Neural crest cell (in vitro differentiated cells): ENCODE data around the gene CSNK1G1. TPM values are rescaled to one million over a fixed set of nuclear protein-coding genes. Genes with fewer than 3 reads are reported as not detected.

ENCODE experiments used
- DNase-seq: peaks from one replicate; pipeline ENCODE4 v3.0.0; 2021; ENCODE audit warnings: low read depth, mixed read lengths, low spot score
- H3K27ac Mint-ChIP-seq: one replicate; pipeline ENCODE4 v1.8.0; 2021; ENCODE audit warnings: mild to moderate bottlenecking, mixed read lengths; ENCODE audit not compliant: unreplicated experiment
- H3K27me3 Mint-ChIP-seq: 2 replicates; pipeline ENCODE4 v1.8.0; 2021; ENCODE audit warnings: low read depth, mild to moderate bottlenecking, mixed read lengths
- H3K36me3 Mint-ChIP-seq: 2 replicates; pipeline ENCODE4 v1.8.0; 2021; ENCODE audit warnings: low read depth, mild to moderate bottlenecking, mixed read lengths
- H3K4me1 Mint-ChIP-seq: 2 replicates; pipeline ENCODE4 v1.8.0; 2021; ENCODE audit warnings: mixed read lengths
- H3K4me3 Mint-ChIP-seq: one replicate; pipeline ENCODE4 v1.8.0; 2021; ENCODE audit warnings: mild to moderate bottlenecking, mixed read lengths
- H3K9me3 Mint-ChIP-seq: 2 replicates; pipeline ENCODE4 v1.8.0; 2021; ENCODE audit warnings: mixed read lengths
- total RNA-seq: library from RNA; stranded (reverse); gene quantifications from 2 replicates; pipeline ENCODE4 v1.2.1, GENCODE V29; 2021
- TF ChIP-seq, protein P1 (sequence below): fragments of 200-600 bp; sonication (generic); conservative IDR thresholded peaks from 2 replicates; pipeline ENCODE4 v1.5.0; 2021; ENCODE audit warnings: antibody characterized with exemption, mild to moderate bottlenecking

CSNK1G1 gene
- total RNA-seq, 1 donor from 2014 or later = 15.5 TPM

DNA sequence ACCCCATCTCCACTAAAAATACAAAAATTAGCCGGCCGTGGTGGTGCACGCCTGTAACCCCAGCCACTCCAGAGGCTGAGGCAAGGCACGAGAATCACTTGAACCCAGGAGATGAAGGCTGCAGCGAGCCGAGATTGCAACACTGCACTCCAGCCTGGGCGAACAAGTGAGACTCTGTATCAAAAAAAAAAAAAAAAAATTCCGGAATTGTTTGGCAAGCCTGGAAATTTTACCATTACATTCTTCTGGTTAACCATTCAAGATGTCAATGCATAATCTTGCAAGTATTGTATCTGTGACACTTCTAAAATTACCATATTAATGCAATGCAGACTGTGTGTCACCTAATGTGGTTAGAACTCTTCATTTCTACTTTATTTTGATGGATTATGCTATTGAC, 67.0 kb downstream of the CSNK1G1 start:
- Mint-ChIP-seq H3K27ac (peak overlapping the region; percentile 64), H3K27me3 (no peaks in the 10 kb centered on the region), H3K36me3 (no peaks in the 10 kb centered on the region), H3K4me1 (peaks cover 11% of the 10 kb centered on the region), H3K9me3 (no peaks in the 10 kb centered on the region), H3K4me3 (no peak overlapping the region)
- no peak for DNase-seq
- TF ChIP-seq, protein P1, sequence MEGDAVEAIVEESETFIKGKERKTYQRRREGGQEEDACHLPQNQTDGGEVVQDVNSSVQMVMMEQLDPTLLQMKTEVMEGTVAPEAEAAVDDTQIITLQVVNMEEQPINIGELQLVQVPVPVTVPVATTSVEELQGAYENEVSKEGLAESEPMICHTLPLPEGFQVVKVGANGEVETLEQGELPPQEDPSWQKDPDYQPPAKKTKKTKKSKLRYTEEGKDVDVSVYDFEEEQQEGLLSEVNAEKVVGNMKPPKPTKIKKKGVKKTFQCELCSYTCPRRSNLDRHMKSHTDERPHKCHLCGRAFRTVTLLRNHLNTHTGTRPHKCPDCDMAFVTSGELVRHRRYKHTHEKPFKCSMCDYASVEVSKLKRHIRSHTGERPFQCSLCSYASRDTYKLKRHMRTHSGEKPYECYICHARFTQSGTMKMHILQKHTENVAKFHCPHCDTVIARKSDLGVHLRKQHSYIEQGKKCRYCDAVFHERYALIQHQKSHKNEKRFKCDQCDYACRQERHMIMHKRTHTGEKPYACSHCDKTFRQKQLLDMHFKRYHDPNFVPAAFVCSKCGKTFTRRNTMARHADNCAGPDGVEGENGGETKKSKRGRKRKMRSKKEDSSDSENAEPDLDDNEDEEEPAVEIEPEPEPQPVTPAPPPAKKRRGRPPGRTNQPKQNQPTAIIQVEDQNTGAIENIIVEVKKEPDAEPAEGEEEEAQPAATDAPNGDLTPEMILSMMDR = no peak

DNA sequence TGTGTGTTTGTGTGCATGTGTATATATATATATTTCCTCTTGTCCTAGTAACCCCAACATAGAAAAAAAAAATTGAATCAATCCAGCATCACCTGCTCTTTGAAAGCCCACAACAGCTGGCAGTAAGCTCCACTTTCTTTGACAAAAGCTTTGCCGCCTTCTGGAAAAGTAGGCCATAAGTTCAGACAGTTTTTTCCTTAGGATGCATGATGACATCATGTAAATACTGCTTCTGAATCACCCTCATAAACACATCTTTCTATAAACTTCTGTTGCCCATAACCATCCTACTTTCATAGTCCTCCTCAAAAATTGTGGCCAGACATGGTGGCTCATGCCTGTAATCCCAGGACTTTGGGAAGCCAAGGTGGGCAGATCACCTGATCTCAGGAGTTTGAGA, 67.4 kb downstream of the CSNK1G1 start:
- H3K4me3 Mint-ChIP-seq = no peak overlapping the region

DNA sequence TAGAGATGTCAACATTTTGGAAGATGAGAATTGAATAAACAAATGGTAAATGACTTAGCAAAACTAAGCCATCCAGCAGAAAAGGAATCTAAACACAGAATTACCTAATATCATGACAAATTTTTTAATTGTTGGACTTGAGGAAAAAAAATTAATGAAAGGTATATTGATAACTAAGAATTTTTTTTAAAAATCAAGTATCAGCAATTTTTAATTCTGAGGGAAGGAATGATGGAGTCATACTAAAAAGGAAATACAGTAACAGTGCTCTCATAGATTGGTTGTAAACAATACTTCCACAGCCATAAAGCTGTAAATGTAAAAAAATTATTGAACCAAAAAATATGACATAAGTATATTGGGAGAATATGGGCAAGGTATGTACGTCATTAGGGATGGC, 68.0 kb downstream of the CSNK1G1 start:
- no peaks in the 10 kb centered on the region for H3K27me3 Mint-ChIP-seq
- no peaks in the 10 kb centered on the region for H3K36me3 Mint-ChIP-seq
- DNase-seq = no peak
- H3K4me1 Mint-ChIP-seq = peaks cover 11% of the 10 kb centered on the region
- no peak overlapping the region for H3K4me3 Mint-ChIP-seq
- no peak overlapping the region for H3K27ac Mint-ChIP-seq
- TF ChIP-seq, protein P1 = no peak
- H3K9me3 Mint-ChIP-seq = no peaks in the 10 kb centered on the region

More for the DNA sequence above, 67.4 kb downstream of the CSNK1G1 start:
- Mint-ChIP-seq H3K27me3 (no peaks in the 10 kb centered on the region), H3K9me3 (no peaks in the 10 kb centered on the region), H3K4me1 (peaks cover 11% of the 10 kb centered on the region), H3K27ac (peak overlapping the region; percentile 64), H3K36me3 (no peaks in the 10 kb centered on the region)
- DNase-seq = no peak
- TF ChIP-seq, protein P1 = no peak

DNA sequence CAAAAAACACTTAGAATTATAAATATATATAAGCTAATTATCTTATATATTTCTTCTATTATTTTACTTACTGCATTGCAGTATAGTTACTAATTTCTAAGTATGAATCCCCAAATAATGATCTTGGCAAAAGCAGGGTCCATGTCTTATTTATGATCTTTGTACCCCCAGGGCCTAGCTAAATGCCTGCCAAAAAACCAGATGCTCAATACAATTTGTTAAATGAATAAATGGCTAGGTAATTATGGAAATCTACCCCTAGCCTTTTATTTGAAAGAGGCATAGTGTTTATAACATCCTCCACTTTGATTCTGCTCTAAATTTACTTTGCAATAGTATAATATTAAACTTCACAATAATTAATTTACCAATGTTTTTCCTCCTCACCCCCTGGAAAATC, 69.5 kb downstream of the CSNK1G1 start:
- Mint-ChIP-seq H3K9me3 (no peaks in the 10 kb centered on the region), H3K27ac (no peak overlapping the region), H3K36me3 (no peaks in the 10 kb centered on the region), H3K27me3 (no peaks in the 10 kb centered on the region), H3K4me3 (no peak overlapping the region), H3K4me1 (peaks cover 11% of the 10 kb centered on the region)
- no peak for DNase-seq
- TF ChIP-seq, protein P1 = no peak

GRCh38 chr15:64285871-64286270, 70.1 kb downstream of the CSNK1G1 start:
- no peak overlapping the region for H3K27ac Mint-ChIP-seq
- TF ChIP-seq, protein P1 = no peak
- no peaks in the 10 kb centered on the region for H3K9me3 Mint-ChIP-seq
- H3K4me1 Mint-ChIP-seq = peaks cover 11% of the 10 kb centered on the region
- H3K4me3 Mint-ChIP-seq = no peak overlapping the region
- no peaks in the 10 kb centered on the region for H3K27me3 Mint-ChIP-seq
- H3K36me3 Mint-ChIP-seq = no peaks in the 10 kb centered on the region
- DNase-seq = no peak

DNA sequence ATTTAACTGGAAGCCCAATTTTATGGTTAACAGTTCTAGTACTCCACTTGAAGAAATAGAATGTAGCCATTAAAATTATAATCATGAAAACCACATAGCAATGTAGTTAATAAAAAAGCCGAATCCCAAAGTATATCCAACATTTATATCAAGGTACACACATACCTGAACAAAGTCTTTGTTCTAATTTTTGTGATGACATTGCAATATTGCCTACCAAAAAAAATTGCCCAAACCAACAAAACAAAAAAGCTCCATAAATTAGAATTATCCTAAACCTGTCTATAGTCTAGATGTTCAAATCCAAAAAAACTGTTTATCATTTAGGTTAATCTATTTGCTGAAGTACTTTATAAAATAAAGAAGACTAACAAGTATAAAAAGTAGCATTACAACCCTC, 70.8 kb downstream of the CSNK1G1 start:
- Mint-ChIP-seq H3K27ac (no peak overlapping the region), H3K27me3 (no peaks in the 10 kb centered on the region), H3K4me3 (no peak overlapping the region), H3K36me3 (no peaks in the 10 kb centered on the region), H3K9me3 (no peaks in the 10 kb centered on the region), H3K4me1 (peaks cover 11% of the 10 kb centered on the region)
- DNase-seq = no peak
- TF ChIP-seq, protein P1 = no peak
